ENCODE results near the gene ZNF3.

ZNF3 gene

DNA sequence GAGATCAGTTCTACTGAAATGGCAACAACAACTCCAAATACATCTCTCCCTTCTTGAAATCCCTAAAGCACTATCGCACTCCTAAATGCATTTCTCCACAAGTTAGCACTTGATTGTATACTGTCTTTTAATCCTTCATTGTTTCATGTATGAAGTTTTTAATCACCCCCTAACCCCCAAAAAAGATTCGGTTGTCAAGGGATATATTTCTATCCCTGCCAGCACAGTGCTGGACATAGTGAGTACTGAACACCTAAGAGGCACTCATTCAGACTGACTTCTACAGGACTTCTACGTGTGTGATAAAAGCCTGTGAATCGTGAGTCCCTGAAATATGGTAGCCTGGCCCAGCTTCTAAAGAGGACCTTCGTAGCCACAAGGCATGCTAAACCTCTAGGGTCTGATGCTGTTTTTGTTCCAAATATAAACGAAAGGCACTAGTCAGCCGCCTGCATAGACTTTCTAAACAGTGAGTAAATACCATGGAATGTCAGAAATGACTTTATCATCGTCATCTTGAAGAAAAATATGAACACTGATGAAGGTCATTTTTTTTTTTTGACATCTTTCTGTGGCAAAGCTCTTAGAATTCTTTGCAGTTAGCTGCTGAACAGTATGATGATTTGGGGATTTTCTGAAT is 46.5 kb downstream of the ZNF3 start:
- Histone ChIP-seq H2AFZ (ENCODE audit: insufficient read depth, low read length, poor library complexity) (no peak overlapping the region), H3K4ac (ENCODE audit: low read depth, low read length) (no peak overlapping the region), H3K18ac (ENCODE audit: low read length) (no peak overlapping the region), H4K12ac (ENCODE audit: low read depth, low read length) (no peak overlapping the region), H3K4me1 (ENCODE audit: control insufficient read depth in 1 of 2, insufficient read depth in 2 of 2, low read length in 2 of 2) (no peaks in the 10 kb centered on the region), H3K36me3 (ENCODE audit: control insufficient read depth in 1 of 2, insufficient read depth in 2 of 2, low read length in 2 of 2) (peaks cover 26 to 52% of the 10 kb centered on the region in 2 experiments), H2AK5ac (ENCODE audit: low read length) (no peak overlapping the region), H3K9me3 (ENCODE audit: insufficient read depth, low read depth, low read length) (no peaks in the 10 kb centered on the region), H3K14ac (ENCODE audit: low read length) (no peak overlapping the region), H2BK120ac (ENCODE audit: insufficient read depth, low read length, poor library complexity) (no peak overlapping the region), H3K9ac (ENCODE audit: low read length) (no peak overlapping the region), H3K4me2 (ENCODE audit: low read length) (no peak overlapping the region), H3K79me2 (ENCODE audit: control insufficient read depth, insufficient read depth, low read length, poor library complexity) (no peaks in the 10 kb centered on the region), H3K4me3 (ENCODE audit: low read depth, low read length) (no peak overlapping the region), H3K23ac (ENCODE audit: low read length) (no peak overlapping the region), H2BK5ac (ENCODE audit: low read depth, low read length, poor library complexity) (no peak overlapping the region), H3K79me1 (ENCODE audit: low read length) (no peaks in the 10 kb centered on the region), H4K91ac (ENCODE audit: low read depth, low read length) (no peak overlapping the region), H3K27me3 (ENCODE audit: insufficient read depth, low read length) (no peaks in the 10 kb centered on the region), H4K8ac (ENCODE audit: low read depth, low read length) (no peak overlapping the region), H2BK12ac (ENCODE audit: low read length) (no peak overlapping the region), H3K27ac (ENCODE audit: low read depth, low read length) (no peak overlapping the region)
- no CpG with 5 or more reads among the region's 8 CpGs for WGBS (ENCODE audit: extremely low coverage, insufficient coverage, insufficient read length)
- peak; percentile 55 to 93 for DNase-seq

DNA sequence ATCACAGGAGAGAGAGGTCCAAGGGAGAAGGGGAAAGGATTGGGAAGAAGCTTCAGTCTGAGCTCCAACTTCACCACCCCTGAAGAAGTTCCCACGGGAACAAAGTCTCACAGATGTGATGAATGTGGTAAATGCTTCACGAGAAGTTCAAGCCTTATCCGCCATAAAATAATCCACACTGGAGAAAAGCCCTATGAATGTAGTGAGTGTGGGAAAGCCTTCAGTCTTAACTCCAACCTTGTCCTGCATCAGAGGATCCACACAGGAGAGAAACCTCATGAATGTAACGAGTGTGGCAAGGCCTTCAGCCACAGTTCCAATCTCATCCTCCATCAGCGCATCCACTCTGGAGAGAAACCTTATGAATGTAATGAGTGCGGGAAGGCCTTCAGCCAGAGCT is 48.0 kb downstream of the ZNF3 start:
- no peak overlapping the region for H2AFZ ChIP-seq (ENCODE audit: insufficient read depth, low read length, poor library complexity)
- no CpG with 5 or more reads among the region's 6 CpGs for WGBS (ENCODE audit: extremely low coverage, insufficient coverage, insufficient read length)
- H3K79me2 ChIP-seq (ENCODE audit: control insufficient read depth, insufficient read depth, low read length, poor library complexity) = no peaks in the 10 kb centered on the region
- no peak overlapping the region for H3K4me3 ChIP-seq (ENCODE audit: low read depth, low read length)
- no peak overlapping the region for H3K4ac ChIP-seq (ENCODE audit: low read depth, low read length)
- no peak overlapping the region for H2BK5ac ChIP-seq (ENCODE audit: low read depth, low read length, poor library complexity)
- H3K79me1 ChIP-seq (ENCODE audit: low read length) = no peaks in the 10 kb centered on the region
- H3K9me3 ChIP-seq (ENCODE audit: insufficient read depth, low read depth, low read length) = no peaks in the 10 kb centered on the region
- H3K4me1 ChIP-seq (ENCODE audit: control insufficient read depth in 1 of 2, insufficient read depth in 2 of 2, low read length in 2 of 2) = no peaks in the 10 kb centered on the region
- H3K27ac ChIP-seq (ENCODE audit: low read depth, low read length) = no peak overlapping the region
- no peak overlapping the region for H3K4me2 ChIP-seq (ENCODE audit: low read length)
- H3K18ac ChIP-seq (ENCODE audit: low read length) = no peak overlapping the region
- peaks cover 30 to 62% of the 10 kb centered on the region in 2 experiments for H3K36me3 ChIP-seq (ENCODE audit: control insufficient read depth in 1 of 2, insufficient read depth in 2 of 2, low read length in 2 of 2)
- no peak overlapping the region for H4K91ac ChIP-seq (ENCODE audit: low read depth, low read length)
- H3K27me3 ChIP-seq (ENCODE audit: insufficient read depth, low read length) = no peaks in the 10 kb centered on the region
- no peak overlapping the region for H2BK12ac ChIP-seq (ENCODE audit: low read length)
- no peak for DNase-seq
- no peak overlapping the region for H3K9ac ChIP-seq (ENCODE audit: low read length)
- no peak overlapping the region for H2BK120ac ChIP-seq (ENCODE audit: insufficient read depth, low read length, poor library complexity)
- H3K14ac ChIP-seq (ENCODE audit: low read length) = no peak overlapping the region
- no peak overlapping the region for H4K12ac ChIP-seq (ENCODE audit: low read depth, low read length)
- no peak overlapping the region for H4K8ac ChIP-seq (ENCODE audit: low read depth, low read length)
- no peak overlapping the region for H2AK5ac ChIP-seq (ENCODE audit: low read length)
- H3K23ac ChIP-seq (ENCODE audit: low read length) = no peak overlapping the region

DNA sequence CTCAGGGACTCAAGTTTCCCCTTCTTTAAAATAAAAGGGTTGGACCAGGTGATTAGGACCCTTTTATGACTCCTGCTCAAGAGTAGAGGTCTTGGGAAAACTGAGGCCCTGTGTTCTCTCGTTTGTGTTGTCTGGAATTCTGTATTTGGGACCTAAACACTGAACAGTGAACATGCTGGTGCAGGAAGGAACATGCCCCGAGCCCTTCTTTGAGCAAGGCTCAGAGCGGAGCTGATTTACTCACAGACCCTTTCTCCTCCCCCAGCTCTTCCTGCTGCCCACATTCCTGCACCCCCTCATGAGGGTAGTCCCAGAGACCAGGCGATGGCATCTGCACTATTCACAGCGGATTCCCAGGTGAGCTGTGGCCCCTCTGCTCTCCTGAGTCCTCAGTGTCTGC is 51.9 kb downstream of the ZNF3 start:
- Histone ChIP-seq H2BK120ac (ENCODE audit: insufficient read depth, low read length, poor library complexity) (no peak overlapping the region), H2BK12ac (ENCODE audit: low read length) (no peak overlapping the region), H4K8ac (ENCODE audit: low read depth, low read length) (no peak overlapping the region), H3K4me2 (ENCODE audit: low read length) (no peak overlapping the region), H3K14ac (ENCODE audit: low read length) (no peak overlapping the region), H3K9me3 (ENCODE audit: insufficient read depth, low read depth, low read length) (no peaks in the 10 kb centered on the region), H2AFZ (ENCODE audit: insufficient read depth, low read length, poor library complexity) (no peak overlapping the region), H4K12ac (ENCODE audit: low read depth, low read length) (no peak overlapping the region), H4K91ac (ENCODE audit: low read depth, low read length) (no peak overlapping the region), H3K23ac (ENCODE audit: low read length) (no peak overlapping the region), H3K9ac (ENCODE audit: low read length) (no peak overlapping the region), H2AK5ac (ENCODE audit: low read length) (no peak overlapping the region), H3K79me2 (ENCODE audit: control insufficient read depth, insufficient read depth, low read length, poor library complexity) (no peaks in the 10 kb centered on the region), H3K27me3 (ENCODE audit: insufficient read depth, low read length) (no peaks in the 10 kb centered on the region), H3K4me1 (ENCODE audit: control insufficient read depth in 1 of 2, insufficient read depth in 2 of 2, low read length in 2 of 2) (no peaks in the 10 kb centered on the region), H3K4ac (ENCODE audit: low read depth, low read length) (no peak overlapping the region), H3K18ac (ENCODE audit: low read length) (no peak overlapping the region), H3K79me1 (ENCODE audit: low read length) (no peaks in the 10 kb centered on the region), H3K27ac (ENCODE audit: low read depth, low read length) (no peak overlapping the region), H3K36me3 (ENCODE audit: control insufficient read depth in 1 of 2, insufficient read depth in 2 of 2, low read length in 2 of 2) (peaks cover 42 to 64% of the 10 kb centered on the region in 2 experiments), H2BK5ac (ENCODE audit: low read depth, low read length, poor library complexity) (no peak overlapping the region), H3K4me3 (ENCODE audit: low read depth, low read length) (no peak overlapping the region)
- WGBS (ENCODE audit: extremely low coverage, insufficient coverage, insufficient read length) = no CpG with 5 or more reads among the region's 5 CpGs
- DNase-seq = no peak

DNA sequence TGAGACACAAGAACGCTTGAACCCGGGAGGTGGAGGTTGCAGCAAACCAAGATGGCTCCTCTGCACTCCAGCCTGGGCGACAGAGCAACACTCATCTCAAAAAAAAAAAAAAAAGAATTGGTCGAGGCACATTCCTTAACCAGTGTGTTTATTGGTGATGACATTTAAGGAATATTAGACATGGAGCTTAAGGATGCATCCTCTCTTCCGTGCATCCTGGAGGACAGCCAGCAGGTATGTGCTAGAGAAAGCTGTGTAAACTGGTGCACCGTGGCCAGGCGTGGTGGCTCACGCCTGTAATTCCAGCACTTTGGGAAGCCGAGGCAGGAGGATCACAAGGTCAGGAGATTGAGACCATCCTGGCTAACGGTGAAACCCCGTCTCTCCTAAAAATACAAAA is 54.3 kb downstream of the ZNF3 start:
- no peak overlapping the region for H3K4ac ChIP-seq (ENCODE audit: low read depth, low read length)
- no peaks in the 10 kb centered on the region for H3K9me3 ChIP-seq (ENCODE audit: insufficient read depth, low read depth, low read length)
- H3K27ac ChIP-seq (ENCODE audit: low read depth, low read length) = no peak overlapping the region
- no peaks in the 10 kb centered on the region for H3K4me1 ChIP-seq (ENCODE audit: control insufficient read depth in 1 of 2, insufficient read depth in 2 of 2, low read length in 2 of 2)
- WGBS (ENCODE audit: extremely low coverage, insufficient coverage, insufficient read length) = no CpG with 5 or more reads among the region's 11 CpGs
- H3K4me2 ChIP-seq (ENCODE audit: low read length) = no peak overlapping the region
- no peak overlapping the region for H4K8ac ChIP-seq (ENCODE audit: low read depth, low read length)
- H4K91ac ChIP-seq (ENCODE audit: low read depth, low read length) = no peak overlapping the region
- no peak overlapping the region for H3K9ac ChIP-seq (ENCODE audit: low read length)
- H3K18ac ChIP-seq (ENCODE audit: low read length) = no peak overlapping the region
- H3K14ac ChIP-seq (ENCODE audit: low read length) = no peak overlapping the region
- no peak overlapping the region for H2BK120ac ChIP-seq (ENCODE audit: insufficient read depth, low read length, poor library complexity)
- no peak for DNase-seq
- no peak overlapping the region for H3K23ac ChIP-seq (ENCODE audit: low read length)
- no peaks in the 10 kb centered on the region for H3K79me2 ChIP-seq (ENCODE audit: control insufficient read depth, insufficient read depth, low read length, poor library complexity)
- H3K27me3 ChIP-seq (ENCODE audit: insufficient read depth, low read length) = no peaks in the 10 kb centered on the region
- no peak overlapping the region for H2AFZ ChIP-seq (ENCODE audit: insufficient read depth, low read length, poor library complexity)
- no peak overlapping the region for H2BK5ac ChIP-seq (ENCODE audit: low read depth, low read length, poor library complexity)
- H4K12ac ChIP-seq (ENCODE audit: low read depth, low read length) = no peak overlapping the region
- H2BK12ac ChIP-seq (ENCODE audit: low read length) = no peak overlapping the region
- no peak overlapping the region for H3K4me3 ChIP-seq (ENCODE audit: low read depth, low read length)
- H2AK5ac ChIP-seq (ENCODE audit: low read length) = no peak overlapping the region
- H3K36me3 ChIP-seq (ENCODE audit: control insufficient read depth in 1 of 2, insufficient read depth in 2 of 2, low read length in 2 of 2) = peaks cover 52 to 65% of the 10 kb centered on the region in 2 experiments
- H3K79me1 ChIP-seq (ENCODE audit: low read length) = no peaks in the 10 kb centered on the region

Data from trophoblast cell (in vitro differentiated cells and primary cell).